GM23248 (cell line): ENCODE data around the gene FAM120A.

ENCODE experiments used
- EZH2 ChIP-seq: fragments of 200-600 bp; sonication (generic); IDR thresholded peaks from 2 replicates; pipeline ENCODE4 v1.6.1; 2018; ENCODE audit warnings: antibody characterized with exemption, mild to moderate bottlenecking; ENCODE audit not compliant: insufficient read depth, poor library complexity, severe bottlenecking
- EZH2phosphoT487 ChIP-seq: fragments of 200-600 bp; sonication (generic); IDR thresholded peaks from 2 replicates; pipeline ENCODE4 v1.6.1; 2018; ENCODE audit warnings: antibody characterized with exemption, moderate library complexity, mild to moderate bottlenecking, low read depth; ENCODE audit not compliant: insufficient read depth

DNA sequence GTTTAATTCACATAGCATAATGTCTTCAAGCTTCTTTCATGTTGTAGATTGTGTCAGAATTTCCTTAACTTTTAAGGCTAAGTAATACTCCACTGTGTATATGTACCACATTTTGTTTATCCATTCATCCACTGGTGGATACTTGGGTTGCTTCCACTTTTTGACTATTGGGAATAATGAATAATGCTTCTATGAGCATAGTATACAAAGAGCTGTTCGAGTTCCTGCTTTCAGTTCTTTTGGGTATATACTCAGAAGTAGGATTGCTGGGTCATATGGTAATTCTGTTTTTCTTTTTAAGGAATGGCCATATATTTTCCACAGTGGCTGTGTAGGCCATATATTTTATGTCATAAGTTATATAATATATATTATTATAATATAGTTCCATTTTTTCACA lies 5.5 kb downstream of the FAM120A start:
- TF ChIP-seq EZH2 (no peak), EZH2phosphoT487 (no peak)
